ENCODE results near the gene TRABD2B.

TRABD2B gene

DNA sequence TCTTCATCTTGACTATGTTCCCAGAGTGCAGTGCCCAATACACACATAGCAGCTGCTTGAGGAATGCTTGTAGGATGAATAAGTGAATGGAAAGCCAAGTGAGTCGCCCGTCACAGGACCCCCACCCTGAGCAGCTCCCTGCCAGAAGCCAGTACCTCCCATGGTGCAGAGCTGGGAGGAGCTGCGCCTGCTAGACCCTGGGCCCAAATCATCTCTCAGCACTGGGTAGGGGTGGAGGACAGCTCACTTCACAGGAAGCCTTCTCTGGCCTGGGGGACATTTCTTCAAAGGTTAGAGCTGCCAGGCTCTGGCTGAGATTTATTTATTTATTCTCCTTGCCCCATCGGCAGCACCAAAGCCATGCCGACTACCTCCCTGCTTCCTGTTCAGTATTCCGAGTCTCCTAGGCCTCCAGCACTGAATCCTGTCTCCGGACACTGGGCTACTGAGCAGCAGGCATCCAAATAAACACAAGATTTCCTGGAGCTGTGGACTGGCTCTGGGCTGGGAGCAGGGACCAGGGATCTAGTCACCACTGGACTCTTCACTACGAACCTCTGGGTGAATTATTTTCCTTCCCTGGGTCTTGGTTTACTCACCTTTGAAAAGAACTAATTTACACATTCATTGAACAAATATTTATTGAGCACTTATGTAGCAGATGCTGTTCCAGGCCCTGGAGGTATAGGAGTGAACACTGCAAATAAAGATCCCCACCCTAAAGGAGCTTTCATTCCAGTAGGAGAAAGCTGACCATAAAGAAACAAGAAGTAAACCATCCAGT, 187.7 kb downstream of the TRABD2B start:
- Histone ChIP-seq H3K9ac (ENCODE audit: low read depth, low read length) (no peak overlapping the region), H3K4me1 (ENCODE audit: insufficient read depth, low read length) (peaks cover 10% of the 10 kb centered on the region; the same call in 1 of the 2 replicates), H3K9me3 (ENCODE audit: control insufficient read depth, insufficient read depth, low read length) (no peaks in the 10 kb centered on the region), H3K36me3 (ENCODE audit: insufficient read depth, low read length) (no peaks in the 10 kb centered on the region)

DNA sequence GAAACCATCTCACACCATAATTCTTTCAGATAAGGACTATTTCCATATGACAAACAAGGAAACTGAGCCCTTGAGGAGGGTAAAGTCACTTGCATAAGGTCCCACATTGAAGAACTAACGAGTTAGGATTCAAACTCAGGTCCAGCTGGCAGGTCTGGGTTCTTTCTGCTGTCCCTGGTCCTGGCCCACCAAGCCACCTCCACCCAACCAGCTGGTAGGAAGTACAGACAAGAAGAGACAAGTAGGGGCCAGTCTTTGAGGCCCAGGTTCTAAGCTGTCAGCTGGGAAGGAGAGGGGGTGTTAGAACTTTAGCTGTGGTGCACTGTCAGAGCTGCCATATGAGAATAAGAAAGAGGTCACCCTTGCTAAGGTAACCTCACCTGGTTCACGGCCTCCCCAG, 188.6 kb downstream of the TRABD2B start:
- H3K36me3 ChIP-seq (ENCODE audit: insufficient read depth, low read length): no peaks in the 10 kb centered on the region
- peaks cover 10% of the 10 kb centered on the region; the same call in 1 of the 2 replicates for H3K4me1 ChIP-seq (ENCODE audit: insufficient read depth, low read length)
- H3K9ac ChIP-seq (ENCODE audit: low read depth, low read length): no peak overlapping the region
- H3K9me3 ChIP-seq (ENCODE audit: control insufficient read depth, insufficient read depth, low read length): no peaks in the 10 kb centered on the region

DNA sequence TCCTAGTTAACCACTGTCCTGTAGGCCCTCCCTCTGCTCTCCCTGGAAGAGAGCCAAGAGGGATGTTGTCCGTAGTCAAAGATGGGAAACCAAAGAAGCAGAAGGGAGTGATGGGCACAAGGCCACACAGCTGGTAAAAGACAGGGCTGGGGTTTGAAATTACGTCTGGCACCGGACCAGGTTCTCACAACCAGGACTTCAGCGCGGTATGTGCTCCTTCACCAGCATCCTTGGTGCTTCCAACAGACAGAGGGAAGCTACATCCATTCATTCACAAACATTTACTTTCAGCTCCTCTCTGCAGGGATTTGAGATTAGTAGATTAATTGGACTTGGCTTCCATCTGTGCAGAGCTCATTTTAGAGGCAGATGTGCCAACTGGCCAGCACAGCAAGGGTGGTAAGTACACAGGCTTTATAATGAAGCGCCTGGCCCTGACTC, 191.2 kb downstream of the TRABD2B start:
- Histone ChIP-seq H3K36me3 (ENCODE audit: insufficient read depth, low read length) (no peaks in the 10 kb centered on the region), H3K4me1 (ENCODE audit: insufficient read depth, low read length) (peaks cover 5% of the 10 kb centered on the region; the same call in 1 of the 2 replicates), H3K9ac (ENCODE audit: low read depth, low read length) (no peak overlapping the region), H3K9me3 (ENCODE audit: control insufficient read depth, insufficient read depth, low read length) (no peaks in the 10 kb centered on the region)

DNA sequence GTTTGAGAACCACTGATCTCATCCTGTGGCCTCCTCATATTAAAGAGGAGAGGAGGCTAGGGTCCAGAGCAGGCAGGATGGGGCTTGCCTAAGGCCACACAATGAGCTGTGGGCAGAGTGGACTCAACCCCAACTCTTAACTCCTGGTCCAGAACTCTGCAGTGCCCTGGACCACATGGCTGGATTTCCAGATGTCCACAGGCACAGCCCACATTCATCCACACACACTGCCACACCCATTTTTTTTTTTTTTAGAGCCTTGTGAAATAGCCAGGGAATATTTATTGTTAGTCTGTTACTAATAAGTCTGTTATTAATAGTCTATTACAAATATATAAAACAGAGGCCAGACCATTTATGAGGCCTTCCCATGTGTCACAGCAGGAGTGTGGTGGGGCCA, 192.2 kb downstream of the TRABD2B start:
- Histone ChIP-seq H3K9ac (ENCODE audit: low read depth, low read length) (no peak overlapping the region), H3K36me3 (ENCODE audit: insufficient read depth, low read length) (no peaks in the 10 kb centered on the region), H3K4me1 (ENCODE audit: insufficient read depth, low read length) (no peaks in the 10 kb centered on the region; the same call in 1 of the 2 replicates), H3K9me3 (ENCODE audit: control insufficient read depth, insufficient read depth, low read length) (no peaks in the 10 kb centered on the region)

DNA sequence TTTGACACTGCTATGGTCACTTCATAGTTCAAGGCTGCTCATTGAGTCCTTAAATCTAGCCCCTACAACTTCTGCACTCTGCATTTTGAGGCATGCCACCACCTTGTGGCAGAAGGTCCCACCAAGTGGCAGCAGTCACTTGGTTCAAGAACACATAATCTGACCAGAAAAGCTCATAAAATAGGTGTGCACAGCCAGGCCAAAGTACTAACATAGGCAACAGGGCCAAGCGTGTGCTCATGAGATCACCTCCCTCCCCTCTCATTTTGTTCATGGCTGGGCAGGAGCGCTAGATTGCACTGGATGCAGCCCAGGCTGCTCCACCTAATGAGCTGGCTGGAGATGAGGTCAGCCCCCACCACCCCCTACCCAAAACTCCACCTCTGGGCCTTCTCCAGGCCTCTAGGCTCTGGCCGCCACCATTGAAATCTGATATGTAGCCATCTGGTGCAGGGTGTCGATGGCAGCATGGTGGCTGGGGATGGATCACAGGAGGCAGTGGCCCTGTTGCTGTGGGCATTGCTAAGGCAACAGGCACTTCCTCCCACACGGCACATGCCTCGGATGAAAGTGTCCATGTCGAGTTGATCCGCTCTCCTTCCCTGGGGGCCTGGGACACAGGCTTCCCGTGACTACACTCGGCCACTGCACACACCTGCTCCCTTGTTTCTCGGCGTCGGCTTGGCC, 193.2 kb downstream of the TRABD2B start:
- Histone ChIP-seq H3K36me3 (ENCODE audit: insufficient read depth, low read length) (no peaks in the 10 kb centered on the region), H3K9me3 (ENCODE audit: control insufficient read depth, insufficient read depth, low read length) (no peaks in the 10 kb centered on the region), H3K4me1 (ENCODE audit: insufficient read depth, low read length) (no peaks in the 10 kb centered on the region), H3K9ac (ENCODE audit: low read depth, low read length) (no peak overlapping the region)

DNA sequence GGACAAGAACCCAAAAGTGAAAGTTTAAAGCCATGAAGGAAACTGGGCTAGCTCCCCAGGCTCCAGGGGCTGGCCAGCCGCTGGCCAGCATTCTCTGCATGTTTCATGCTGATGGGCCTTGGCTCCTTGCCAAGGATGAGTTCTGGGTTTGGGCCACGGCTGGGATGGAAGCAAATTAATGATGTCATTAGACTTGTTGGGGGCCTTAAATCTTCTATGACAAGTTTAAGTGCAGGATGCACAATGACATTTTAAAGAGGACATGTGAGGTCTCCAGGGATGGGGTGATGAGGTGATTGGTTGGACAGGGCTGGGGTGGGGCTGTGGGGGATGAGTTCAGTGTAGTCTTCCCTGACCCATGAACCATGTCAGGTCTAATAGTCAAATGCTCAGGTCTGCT, 199.6 kb downstream of the TRABD2B start:
- Histone ChIP-seq H3K4me1 (ENCODE audit: insufficient read depth, low read length) (no peaks in the 10 kb centered on the region), H3K36me3 (ENCODE audit: insufficient read depth, low read length) (no peaks in the 10 kb centered on the region), H3K9me3 (ENCODE audit: control insufficient read depth, insufficient read depth, low read length) (no peaks in the 10 kb centered on the region), H3K9ac (ENCODE audit: low read depth, low read length) (no peak overlapping the region)

DNA sequence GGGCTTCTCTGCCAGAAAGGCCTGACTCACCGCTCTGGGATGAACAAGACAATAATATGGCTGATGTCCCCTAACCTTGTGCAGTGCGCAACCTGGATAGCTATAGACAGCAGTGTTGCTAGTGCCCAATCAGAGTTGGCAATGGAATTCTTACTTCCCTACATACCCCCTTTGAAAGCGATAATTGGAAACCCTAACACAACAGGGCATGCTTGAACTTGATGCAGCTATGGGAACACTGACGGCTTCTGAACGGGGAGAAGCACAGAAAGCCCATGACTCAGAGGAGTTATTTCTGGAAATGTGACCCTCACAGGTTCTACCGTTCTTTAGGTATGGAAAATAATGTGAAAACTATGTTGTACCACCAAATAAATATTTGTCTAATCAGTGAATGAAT, 200.6 kb downstream of the TRABD2B start:
- Histone ChIP-seq H3K4me1 (ENCODE audit: insufficient read depth, low read length) (no peaks in the 10 kb centered on the region), H3K9me3 (ENCODE audit: control insufficient read depth, insufficient read depth, low read length) (no peaks in the 10 kb centered on the region), H3K9ac (ENCODE audit: low read depth, low read length) (no peak overlapping the region), H3K36me3 (ENCODE audit: insufficient read depth, low read length) (no peaks in the 10 kb centered on the region)

DNA sequence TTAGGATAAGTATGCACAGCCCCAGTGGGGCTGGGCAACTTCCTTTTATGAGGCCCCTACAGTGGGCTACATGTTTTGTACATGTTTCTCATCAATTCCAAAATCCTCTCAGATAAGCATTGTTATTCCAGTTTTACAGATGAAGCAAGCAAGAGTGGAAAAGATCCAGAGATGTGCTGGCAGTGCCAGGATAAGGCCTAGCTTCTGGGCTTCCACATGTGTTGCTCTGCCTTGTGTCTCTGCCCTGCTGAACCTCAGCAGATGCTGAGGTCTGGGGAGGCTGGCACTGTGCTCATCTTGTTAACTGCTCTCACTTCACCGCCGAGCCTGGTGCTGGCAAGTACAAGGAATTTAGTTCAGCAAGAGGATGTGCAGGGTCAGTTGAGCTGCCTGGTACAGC, 202.1 kb downstream of the TRABD2B start:
- Histone ChIP-seq H3K36me3 (ENCODE audit: insufficient read depth, low read length) (no peaks in the 10 kb centered on the region), H3K4me1 (ENCODE audit: insufficient read depth, low read length) (no peaks in the 10 kb centered on the region), H3K9ac (ENCODE audit: low read depth, low read length) (no peak overlapping the region), H3K9me3 (ENCODE audit: control insufficient read depth, insufficient read depth, low read length) (no peaks in the 10 kb centered on the region)

DNA sequence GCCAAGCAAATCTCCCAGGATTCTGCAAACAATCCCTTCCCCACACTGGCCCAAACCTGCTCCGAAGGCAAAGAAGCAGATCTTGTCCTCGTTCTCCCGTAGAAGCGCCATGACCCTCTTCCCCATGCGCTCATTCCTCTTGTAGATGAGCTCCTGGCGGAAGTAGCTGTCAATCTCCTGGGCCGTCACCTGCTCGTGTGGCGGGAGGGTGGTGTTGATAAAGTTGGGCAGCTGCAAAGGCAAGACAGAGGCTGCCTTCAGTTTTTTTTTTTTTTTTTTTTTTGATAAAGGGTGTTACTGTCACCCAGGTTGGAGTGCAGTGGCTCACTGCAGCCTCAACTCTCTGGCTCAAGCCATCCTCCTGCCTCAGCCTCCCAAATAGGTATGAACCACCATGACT, 202.7 kb downstream of the TRABD2B start:
- Histone ChIP-seq H3K9ac (ENCODE audit: low read depth, low read length) (no peak overlapping the region), H3K9me3 (ENCODE audit: control insufficient read depth, insufficient read depth, low read length) (no peaks in the 10 kb centered on the region), H3K36me3 (ENCODE audit: insufficient read depth, low read length) (no peaks in the 10 kb centered on the region), H3K4me1 (ENCODE audit: insufficient read depth, low read length) (no peaks in the 10 kb centered on the region)

DNA sequence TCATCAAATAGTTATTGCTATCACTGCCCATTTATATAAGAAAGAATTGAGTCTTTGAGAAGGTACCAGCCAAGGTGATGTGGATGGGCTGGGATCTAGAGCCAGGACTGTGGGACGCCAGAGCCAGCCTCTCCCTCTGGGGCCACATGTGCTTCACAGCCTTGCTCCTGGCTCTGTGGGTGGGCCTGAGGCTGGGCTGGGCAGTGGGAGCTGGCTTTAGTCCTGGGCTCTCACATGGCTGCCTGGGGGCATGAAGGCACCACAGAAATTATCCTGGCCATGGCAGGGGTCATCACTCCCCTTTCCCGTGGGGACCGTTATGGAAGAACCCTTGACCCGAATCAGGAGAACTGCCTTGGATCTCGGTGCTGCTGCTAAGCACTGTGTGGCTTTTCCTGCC, 203.1 kb downstream of the TRABD2B start:
- Histone ChIP-seq H3K4me1 (ENCODE audit: insufficient read depth, low read length) (no peaks in the 10 kb centered on the region), H3K9me3 (ENCODE audit: control insufficient read depth, insufficient read depth, low read length) (no peaks in the 10 kb centered on the region), H3K9ac (ENCODE audit: low read depth, low read length) (no peak overlapping the region), H3K36me3 (ENCODE audit: insufficient read depth, low read length) (no peaks in the 10 kb centered on the region)

DNA sequence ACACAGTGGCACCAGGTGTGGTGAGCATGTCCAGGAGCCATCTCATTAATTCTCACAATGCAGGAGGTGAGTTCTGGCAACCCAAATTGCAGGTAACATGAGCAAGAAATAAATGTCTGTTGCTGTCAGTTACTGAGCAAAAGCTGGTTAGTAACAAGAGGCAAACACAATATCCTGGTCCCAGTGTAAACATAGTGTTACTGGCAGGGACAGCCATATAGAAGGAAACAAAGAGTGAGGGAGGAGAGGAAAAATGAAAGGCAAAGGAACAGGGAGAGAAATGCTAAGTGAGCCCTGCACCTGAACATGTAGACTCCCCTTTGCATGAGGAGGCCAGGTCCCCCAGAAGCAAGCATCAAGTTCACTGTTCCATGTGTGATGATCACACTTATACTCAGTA, 203.6 kb downstream of the TRABD2B start:
- no peaks in the 10 kb centered on the region for H3K9me3 ChIP-seq (ENCODE audit: control insufficient read depth, insufficient read depth, low read length)
- no peak overlapping the region for H3K9ac ChIP-seq (ENCODE audit: low read depth, low read length)
- H3K36me3 ChIP-seq (ENCODE audit: insufficient read depth, low read length): no peaks in the 10 kb centered on the region

DNA sequence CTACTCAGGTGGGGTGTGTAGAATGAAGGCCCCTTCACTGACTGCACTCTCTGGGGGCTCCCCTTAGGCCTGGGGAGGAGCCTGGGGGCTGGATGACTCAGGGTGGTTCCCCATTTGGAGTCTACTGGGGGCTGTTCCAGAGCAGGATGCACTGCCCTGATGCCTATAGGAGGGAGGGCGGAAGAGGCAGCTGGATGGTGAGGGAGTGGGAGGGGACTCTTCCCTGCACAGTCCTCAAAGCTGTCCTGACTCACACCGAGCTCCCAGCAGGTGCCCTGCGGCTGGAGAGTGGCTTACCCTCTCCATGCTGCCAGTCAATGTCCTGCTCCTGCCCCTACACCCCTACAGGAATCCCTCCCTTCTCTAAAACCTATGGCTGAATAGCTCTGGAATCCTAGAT, 204.4 kb downstream of the TRABD2B start:
- Histone ChIP-seq H3K9me3 (ENCODE audit: control insufficient read depth, insufficient read depth, low read length) (no peaks in the 10 kb centered on the region), H3K9ac (ENCODE audit: low read depth, low read length) (no peak overlapping the region), H3K36me3 (ENCODE audit: insufficient read depth, low read length) (no peaks in the 10 kb centered on the region), H3K4me1 (ENCODE audit: insufficient read depth, low read length) (no peaks in the 10 kb centered on the region)

More for the DNA sequence above, 203.6 kb downstream of the TRABD2B start:
- no peaks in the 10 kb centered on the region for H3K4me1 ChIP-seq (ENCODE audit: insufficient read depth, low read length)

DNA sequence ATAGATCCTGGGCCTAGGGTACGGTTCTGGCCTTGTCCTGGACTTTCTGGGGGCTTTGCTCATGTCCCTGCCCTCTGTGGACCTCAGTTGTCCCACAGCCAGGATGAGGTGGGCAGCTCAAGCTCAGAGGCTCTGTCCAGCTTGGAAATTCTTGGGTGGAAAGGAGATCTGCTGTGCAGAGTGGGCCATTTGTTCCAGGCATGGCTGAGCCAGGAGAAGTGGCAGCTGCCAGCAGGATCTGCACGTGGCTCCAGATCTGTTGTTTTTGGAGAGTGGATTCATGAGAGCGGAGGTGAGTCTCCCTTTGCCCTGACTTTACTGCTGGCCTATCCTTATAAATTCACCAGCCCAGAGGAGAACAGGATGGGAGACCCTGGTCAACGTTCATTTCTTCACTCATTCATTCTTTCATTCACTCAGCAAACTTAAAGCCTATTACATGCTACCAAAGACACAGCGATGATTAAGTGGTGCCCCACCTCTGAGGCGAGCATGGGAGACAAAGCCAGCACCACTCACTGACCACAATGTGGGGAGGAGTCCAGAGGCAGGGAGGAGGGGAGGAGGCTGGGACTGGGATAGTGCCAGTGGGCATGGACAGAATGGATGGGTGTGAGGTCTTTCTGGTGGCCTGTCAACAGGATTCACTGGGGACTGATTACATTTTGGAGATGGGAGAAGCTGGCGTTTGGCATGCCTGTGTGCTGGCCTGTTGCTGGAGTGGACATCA, 205.1 kb downstream of the TRABD2B start:
- Histone ChIP-seq H3K36me3 (ENCODE audit: insufficient read depth, low read length) (no peaks in the 10 kb centered on the region), H3K9ac (ENCODE audit: low read depth, low read length) (no peak overlapping the region), H3K9me3 (ENCODE audit: control insufficient read depth, insufficient read depth, low read length) (no peaks in the 10 kb centered on the region), H3K4me1 (ENCODE audit: insufficient read depth, low read length) (no peaks in the 10 kb centered on the region)

DNA sequence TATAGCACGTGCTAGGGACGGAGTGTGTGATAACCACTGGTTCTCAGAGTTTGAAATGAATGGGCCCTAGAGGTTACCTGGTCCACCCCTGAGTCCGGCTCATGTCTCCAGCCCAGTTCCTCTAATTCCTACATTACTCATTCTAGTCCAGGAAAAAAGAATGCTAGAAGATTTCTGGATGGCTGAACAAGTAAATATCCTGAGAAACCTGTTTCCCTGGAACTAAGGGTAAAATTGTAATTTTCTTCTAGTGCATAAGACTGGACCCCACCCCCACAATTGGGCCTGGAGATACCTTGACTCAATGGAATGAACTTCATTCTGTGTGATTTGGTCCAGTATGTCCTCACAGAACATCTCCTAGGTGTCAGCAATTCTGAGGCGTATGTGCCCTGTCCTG, 208.4 kb downstream of the TRABD2B start:
- H3K9me3 ChIP-seq (ENCODE audit: control insufficient read depth, insufficient read depth, low read length): no peaks in the 10 kb centered on the region
- H3K4me1 ChIP-seq (ENCODE audit: insufficient read depth, low read length): no peaks in the 10 kb centered on the region
- H3K9ac ChIP-seq (ENCODE audit: low read depth, low read length): no peak overlapping the region
- no peaks in the 10 kb centered on the region for H3K36me3 ChIP-seq (ENCODE audit: insufficient read depth, low read length)
